Endothelial cell of hepatic sinusoid (primary cell): ENCODE data around the gene LIMD2.

Experiments used
- in situ Hi-C: cut with HindIII; loops from 2 replicates; pipeline ENCODE4 v1.10.0; 2017; ENCODE audit warnings: low sequenced_read_pairs

LIMD2 gene

DNA sequence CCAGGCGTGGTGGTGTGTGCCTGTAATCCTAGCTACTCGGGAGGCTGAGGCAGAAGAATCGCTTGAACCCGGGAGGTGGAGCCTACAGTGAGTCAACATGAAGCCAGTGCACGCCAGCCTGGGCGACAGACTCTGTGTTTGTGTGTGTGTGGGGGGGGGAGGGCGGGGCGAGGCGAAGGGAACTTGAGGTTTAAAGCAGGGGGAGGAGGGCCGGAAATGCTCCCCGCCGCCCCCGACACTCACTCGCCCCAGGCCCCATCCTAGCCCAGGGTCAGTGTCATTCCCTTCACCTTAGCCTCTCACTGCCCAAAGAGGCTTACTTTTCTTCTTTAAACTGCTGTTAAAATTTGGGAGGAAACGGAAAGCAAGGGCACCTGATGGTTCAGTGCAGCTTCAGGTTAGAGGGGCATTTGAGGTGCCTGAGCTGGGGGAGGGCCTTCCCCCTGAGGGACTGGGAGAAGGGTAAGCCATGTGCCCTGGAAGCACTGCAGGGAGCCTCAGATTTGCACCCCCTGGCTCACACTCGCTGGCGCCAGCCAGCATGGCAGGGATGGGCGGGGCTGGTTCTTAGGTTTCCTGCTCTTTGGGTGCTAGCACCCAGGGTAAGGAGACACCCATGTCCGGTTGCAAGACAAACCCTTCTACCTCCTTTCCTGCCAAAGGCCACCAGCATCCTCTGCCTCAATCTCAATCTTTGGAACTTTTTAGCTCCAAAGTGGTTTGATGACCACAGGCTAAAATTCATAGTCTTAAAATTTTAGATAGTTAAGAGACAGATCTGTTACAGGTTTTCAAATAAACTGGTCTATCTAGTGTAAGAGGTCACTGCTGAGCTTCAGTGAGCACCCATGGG, 2.2 kb upstream of the LIMD2 start:
- in situ Hi-C loops: no loop called here

DNA sequence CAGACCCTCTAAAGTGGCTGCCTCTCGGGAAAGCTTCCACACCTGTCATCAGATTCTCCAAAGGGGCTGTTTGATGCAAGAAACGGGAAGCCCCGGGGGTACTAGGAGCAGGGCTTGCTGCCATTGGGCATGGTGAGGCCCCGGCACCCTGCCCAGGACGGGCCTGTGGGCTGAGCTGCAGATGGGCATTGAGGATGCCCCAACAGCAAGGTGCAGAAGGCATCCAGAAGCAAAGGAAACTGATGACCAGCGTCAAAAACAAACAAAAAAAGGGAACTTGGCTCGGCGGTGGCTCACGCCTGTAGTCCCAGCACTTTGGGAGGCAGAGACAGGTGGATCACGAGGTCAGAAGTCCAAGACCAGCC, 1.5 kb upstream of the LIMD2 start:
- in situ Hi-C loops: no loop called here

DNA sequence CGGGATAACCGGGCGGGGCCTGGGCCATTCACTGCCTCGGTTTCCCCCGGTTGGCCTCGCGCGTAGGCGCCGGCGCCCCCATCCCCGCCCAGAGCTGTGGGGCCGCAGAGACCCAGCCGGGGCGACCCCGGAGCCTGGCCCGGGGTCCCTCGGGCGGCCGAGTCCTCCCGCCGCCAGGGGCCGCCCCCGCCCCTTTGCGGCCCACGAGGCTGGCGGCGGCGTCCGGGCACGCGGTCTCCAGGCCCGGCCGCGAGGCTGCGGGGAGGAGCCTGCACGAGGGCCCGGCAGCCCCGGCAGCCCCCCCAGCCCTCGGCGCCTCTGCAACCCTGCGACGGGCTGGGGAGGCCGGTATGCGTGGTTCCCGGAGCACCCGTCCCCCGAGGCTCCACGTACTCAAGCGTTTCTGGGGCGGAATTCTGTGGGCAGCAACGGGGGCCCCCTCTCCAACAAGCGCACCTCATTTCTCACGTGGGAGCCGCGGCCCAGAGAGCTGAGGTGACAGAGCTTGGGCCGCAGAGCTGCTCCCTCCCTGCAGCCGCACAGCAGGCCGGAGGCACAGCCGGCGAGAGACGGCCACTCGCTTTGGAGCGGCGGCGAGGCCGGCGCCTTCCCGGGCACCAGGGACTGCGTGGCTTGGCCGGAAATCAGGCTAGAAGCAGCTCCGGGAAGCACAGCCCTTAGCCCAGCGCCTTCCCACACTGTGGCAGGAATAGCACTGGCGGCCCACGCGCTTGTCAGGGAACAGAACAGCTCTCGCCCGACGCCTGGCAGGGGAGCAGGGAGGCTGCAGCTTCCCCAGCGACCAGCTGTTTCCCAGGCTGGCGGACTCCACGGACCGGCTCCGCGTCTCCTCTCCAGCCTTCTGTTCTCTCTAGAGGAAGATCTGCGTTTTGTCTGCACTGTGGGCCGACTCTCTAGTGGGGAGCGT, 867 bp upstream of the LIMD2 start:
- in situ Hi-C loops: no loop called here

DNA sequence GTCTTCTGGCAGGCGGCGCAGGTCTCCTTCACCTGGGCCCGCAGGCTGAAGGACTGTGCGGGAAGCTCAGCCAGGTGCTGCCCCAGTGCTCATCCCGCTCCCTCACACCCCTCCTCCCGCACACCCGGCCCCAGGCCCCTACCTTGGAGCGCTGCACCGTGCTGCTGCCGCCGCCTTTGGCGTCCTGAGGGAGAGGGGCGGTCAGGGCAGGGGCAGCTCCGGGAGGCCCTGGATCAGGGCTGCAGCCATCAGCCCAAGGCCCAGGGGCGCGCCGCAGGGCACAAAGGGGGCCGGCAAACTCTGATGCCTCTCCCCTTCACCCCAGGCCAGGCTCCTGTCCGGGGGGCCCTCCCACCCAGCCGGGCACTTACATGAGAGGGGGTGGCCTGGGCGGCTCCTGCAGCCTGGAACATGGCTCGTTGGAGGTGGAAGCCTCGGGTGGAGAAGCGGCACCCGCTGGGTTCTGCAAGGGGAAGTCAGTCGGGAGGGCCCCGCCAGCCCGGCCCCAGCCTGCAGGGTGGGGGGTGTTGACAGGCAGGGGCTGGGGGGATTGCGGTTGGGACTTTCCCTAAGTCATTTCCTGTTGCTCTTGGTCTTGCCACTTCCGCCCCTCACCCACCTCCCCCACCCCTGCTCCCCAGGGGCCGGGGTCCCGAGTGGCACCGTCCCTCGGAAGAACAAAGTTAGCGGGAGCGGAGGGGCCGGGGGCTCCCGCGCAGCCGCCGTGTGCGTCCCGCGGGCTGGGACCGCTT, 863 bp downstream of the LIMD2 start:
- in situ Hi-C loops: no loop called here

DNA sequence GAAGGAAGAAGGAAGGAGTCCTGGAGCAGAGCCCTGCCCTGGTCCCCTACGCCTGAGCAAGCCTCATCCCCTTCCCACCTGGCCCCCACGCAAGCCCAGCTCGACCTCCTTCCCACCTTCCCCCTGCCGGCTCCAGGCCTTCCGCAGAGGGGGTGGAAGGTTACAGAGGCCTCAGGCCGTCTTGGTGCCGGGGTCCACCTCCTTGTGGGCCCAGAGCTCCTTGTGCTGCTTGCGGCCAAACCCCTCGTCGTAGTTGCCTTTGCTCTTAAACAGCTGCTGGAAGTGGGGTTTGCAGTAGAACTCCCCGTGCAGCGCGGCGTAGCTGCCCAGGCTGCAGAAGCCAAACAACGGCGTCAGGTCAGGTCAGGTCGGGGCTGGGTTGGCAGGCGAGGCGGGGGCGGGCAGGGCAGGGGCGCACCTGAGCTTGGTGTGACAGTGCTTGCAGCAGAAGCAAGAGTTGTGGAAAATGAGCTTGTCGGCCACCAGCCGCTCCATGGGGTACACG, 1.5 kb downstream of the LIMD2 start:
- in situ Hi-C loops: no loop called here

DNA sequence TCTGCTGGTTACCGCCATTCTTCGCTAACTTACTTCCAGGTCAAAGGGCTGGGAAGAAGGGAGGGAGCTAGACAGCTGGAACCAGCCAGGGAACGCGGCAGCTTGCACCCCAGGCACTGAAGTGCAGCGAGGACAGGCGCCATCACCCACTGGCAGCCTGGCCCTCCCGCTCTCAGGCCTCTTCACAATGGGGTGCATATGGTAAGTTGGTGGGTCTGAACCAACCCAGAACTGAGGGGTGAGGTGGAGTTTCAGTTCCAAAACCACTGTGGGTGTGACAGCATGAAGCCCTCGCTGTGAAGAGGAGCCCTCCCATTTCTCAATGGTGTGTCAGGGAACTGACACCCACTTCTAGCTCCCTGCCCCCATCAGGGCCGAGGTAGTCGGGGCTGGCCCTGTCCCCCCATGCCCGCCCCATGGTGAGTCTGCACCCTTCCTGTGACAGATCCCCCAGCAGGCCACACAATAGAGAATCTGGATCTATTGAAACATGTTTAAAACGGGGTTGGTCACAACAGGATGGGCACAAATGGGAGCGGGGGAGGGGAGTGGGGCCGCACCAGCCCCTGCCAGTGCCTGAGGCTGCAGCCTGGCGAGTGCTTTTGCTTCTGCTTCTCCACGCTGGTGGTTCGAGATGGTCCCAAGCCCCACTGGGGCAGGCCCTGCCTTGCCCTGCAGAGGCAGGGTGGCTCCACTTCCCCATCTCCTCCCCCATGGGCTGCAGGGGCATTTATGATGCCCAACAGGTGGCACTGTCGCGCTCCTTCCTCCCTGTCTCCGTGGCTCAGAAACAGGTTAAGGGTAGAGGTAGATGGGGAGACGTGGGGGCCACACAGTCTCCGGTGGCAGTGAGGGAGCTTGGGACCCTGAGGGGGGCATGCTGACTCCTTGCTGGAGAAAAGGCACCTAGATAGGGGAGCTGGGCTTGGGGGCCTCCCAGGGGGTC, 2.3 kb downstream of the LIMD2 start:
- in situ Hi-C loops: no loop called here

DNA sequence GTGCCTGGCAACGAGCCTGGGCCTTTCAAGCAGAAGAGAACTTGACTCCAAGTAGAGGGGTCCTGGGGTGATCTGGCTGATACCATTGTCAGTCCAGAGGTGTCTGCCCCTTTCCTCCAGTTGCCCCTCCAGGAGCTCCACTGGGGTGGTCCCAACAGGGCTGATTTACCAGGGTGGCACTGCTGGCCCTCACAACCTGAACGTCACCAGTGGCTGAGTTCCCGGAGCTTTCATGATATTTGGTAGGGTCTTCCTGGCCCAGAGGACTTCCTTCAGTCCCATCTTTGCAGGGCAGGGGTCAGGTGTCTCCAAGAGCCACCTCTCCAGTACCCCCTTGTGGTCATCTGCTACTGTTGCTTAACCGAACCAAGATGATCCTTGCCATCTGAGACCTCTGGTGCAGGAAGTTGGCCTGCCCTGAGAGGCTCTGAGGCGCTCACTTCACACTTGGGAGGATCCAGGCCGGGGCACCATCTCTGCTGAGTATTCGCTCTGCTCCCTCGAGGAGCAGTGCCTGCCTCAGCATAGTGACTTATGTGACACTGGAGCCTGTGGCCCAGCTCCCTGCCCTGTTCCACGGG, 3.5 kb downstream of the LIMD2 start:
- in situ Hi-C loops: no loop called here

DNA sequence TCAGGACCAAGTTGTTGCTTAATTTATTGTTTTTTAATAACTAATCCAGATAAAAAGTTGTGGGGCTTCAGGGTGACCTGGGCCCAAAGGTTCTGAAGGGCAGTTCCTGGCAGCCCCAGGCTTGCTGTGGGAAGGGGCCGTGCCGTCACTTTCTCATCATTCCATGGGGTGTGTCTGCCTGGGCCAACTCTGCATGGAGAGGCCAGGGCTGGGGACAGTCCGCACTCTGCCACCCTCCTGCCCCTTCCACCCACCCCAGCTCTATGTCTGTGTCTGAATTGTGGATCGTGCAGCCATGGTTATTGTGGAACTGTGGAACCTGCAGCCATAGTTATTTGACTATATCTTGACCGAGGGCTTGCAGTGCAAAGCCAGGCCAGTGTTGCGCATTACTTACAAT, 4.0 kb downstream of the LIMD2 start:
- in situ Hi-C loops: no loop called here

DNA sequence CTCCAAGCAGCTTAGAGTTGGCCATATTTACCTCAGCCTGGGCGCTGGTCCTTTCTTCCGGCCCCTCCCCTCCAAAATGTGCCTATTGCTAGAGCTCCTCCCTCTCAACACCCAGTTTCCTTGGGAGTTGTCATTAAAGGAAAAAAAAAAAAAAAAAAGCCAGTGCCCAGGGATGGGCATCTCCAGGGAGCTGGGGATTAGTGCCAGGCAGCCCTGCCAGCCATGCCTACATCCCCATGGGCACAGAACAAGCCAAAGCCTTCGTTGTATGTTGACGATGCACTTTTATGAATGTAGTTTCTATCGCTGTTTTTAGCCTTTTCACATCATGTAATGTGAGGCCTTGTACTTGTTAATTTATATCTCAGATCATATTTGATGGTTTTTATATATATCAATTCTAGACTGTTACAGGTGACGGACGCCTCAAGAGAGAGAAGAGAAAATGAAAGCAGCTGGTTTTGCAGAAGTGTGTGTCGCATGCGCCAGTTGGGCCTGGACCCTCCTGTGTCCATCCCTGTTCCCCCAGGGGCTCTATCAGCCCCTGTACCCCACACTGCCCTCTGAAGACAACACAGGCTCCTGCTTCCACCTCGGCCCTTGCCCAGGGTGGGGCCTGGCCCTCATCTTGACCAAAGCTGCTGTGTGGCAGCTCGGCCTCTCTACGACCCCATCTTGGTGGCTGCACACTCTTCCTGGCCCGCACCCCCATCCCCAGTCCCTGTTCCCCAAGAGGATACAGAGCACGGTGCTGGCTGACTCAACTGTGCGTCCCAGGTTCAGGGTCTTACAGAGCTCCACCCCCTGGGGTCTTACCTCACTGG, 4.8 kb downstream of the LIMD2 start:
- in situ Hi-C loops: no loop called here

DNA sequence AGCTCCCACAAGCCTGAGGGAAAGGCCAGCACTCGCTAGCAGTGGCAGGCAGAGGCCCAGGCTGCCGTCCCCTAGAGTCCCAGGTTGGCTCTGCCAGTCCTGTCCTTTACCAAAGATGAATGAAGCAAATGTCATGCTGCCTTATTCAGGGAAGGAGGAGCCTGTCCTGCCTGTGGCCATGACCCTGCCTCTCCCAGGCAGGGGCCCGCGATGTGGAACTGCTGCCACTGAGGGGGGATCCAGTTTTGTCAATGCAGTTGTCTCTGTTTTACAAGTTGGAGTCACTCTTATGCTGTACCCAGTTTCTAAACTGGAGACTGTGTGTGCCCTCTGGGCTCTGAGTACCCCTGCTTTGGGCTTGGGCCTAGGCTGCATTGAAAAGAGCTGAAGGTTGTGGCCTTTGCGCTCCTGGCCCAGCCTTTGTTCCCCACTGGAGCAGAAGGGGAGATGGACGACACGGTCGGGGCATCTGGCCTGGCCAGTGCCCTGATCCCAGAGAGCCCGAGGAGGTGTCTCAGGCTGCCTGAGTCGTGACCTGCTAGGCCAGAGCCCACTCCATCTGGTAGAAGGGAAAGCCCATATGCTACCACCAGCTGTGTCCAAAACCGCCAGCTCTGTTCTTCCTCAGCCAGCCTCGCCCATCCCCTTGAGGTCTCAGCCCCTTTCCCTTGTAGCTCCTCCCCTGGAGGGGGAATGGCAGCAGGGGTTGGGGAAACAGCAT, 5.5 kb downstream of the LIMD2 start:
- in situ Hi-C loops: no loop called here

DNA sequence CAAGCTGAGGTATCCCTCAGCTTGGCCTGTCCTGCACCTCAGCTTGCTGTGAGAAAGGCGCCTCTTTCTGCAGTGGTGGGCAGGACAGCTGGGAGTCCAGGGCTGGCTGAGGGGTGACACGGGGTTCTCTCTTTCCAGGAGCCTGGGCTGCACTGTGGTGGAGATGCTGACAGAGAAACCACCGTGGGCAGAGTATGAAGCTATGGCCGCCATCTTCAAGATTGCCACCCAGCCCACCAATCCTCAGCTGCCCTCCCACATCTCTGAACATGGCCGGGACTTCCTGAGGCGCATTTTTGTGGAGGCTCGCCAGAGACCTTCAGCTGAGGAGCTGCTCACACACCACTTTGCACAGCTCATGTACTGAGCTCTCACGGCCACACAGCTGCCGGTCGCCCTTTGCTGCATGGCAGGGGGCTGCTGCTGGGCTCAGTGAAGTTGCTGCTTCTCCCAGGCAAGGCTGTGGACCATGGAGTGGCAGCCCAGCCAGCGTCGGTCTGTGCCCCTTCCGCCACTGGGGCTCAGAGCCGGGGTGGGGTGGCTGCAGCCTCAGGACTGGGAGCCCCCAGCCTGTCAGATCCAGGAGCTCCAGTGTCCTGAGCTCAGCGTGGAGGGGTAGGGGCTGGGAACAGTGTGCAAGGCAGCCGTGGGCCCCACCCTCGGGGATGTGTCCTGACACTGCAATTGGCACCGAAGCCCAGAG, 6.4 kb downstream of the LIMD2 start:
- in situ Hi-C loops: no loop called here

DNA sequence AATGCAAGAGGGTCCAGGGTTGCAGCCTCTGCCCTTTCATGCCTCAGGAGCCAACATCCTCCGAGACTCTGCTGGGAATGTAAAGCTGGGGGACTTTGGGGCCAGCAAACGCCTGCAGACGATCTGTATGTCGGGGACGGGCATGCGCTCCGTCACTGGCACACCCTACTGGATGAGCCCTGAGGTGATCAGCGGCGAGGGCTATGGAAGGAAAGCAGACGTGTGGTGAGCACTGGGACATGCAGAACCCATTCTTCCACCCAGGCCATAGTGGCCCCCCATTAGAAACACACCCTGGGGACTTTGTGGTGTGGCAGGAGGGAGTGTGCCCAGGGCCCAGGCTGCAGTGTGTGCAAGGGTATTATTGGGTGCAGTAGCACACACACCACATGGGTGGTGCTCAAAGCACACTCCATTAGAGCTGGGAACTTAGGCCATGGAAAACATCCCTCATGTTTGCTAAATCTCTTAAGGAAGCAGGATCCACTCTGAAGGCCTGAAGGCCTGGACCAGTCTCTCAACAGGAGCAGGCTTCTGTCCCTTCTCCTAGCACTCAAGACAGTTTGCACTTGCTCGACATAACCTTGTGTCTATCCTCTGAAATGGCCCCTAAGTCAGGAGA, 7.6 kb downstream of the LIMD2 start:
- in situ Hi-C loops: no loop called here

DNA sequence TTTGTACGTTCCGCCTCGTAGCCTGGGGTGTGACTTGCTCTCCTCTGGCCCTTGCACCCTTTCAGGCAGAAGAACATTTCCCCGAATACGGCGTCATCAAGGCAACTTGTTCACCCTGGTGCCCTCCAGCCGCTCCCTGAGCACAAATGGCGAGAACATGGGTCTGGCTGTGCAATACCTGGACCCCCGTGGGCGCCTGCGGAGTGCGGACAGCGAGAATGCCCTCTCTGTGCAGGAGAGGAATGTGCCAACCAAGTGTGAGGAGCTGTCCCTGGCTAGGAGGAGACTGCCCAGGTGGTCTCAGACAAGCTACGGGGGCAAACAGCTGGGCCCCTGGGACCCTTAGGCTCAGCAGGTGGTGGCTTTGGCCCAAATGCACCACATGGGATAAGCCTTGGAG, 10.4 kb downstream of the LIMD2 start:
- in situ Hi-C loops: no loop called here

DNA sequence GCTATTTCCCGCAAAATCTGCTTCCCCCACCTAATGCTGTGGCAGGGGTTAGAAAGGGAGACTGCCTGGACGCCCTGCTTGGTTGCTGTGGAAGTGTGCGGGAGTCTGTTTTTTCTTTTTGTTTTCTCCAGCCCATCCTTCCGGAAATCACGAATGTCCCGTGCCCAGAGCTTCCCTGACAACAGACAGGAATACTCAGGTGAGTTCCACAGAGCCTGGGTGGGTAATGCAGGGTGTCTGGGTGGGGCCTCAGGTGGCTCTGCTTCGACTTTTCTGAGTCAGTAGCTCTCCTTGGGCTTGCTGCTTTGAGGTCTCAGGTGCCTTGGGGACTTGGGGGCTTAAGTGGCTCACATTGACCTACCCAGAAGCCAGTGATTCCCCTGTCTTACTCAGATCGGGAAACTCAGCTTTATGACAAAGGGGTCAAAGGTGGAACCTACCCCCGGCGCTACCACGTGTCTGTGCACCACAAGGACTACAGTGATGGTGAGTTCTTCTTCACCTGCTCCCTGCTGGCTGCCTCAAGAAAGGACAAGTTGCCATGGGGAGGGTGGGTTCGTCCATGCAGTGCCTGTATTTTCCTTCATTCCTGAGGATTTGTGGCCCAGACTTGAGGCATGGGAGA, 11.4 kb downstream of the LIMD2 start:
- in situ Hi-C loops: no loop called here

DNA sequence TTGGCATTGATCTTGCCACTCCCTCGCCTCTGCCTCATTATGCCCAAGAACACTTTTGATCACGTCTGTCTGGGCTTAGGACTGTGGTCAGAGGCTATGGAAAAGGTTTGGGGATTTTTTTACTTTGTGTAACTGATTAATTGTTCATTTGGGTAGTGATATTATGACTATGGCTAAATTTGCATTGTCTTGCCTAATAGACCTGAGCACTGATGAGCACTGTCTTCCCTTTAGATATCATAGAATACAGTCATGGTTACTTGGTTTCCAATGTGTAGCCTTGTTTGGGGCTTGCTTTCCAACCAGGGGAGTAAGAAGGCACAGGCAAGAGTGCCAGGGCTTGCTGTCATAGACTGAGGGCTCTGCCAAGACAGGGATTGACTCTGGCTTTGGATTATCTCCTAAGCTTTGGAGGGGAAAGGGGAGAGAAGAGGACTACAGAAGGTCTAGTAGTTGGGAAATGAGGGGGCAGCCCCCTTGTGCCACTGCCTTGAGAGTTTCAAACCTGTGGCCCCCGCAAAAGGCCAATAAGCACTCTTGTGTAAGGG, 13.7 kb downstream of the LIMD2 start:
- in situ Hi-C loops: no loop called here

DNA sequence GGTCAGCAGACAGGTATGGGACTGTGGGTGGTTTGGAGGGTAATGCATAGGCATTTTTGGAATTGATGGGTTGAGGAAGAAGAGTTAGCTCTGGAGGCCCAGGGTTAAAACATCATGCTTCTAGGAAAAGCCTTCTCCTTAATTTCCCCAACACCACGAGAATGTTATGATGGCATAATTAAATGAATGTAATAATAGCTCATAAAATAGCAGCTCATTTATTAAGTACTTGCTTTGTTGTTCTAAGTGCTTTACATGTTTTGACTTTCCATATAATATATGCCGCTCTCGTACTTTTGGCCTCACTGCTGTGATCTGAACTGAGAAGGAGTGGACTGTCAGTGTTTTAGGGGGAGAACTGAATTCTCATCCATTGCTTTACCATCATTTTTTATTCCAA, 14.3 kb downstream of the LIMD2 start:
- in situ Hi-C loops: no loop called here
